ENCODE measurements around the gene NUDT7.

The NUDT7 gene

GRCh38 chr16:77763994-77764393 is 41.7 kb downstream of the NUDT7 start:
- TF ChIP-seq, protein P1, sequence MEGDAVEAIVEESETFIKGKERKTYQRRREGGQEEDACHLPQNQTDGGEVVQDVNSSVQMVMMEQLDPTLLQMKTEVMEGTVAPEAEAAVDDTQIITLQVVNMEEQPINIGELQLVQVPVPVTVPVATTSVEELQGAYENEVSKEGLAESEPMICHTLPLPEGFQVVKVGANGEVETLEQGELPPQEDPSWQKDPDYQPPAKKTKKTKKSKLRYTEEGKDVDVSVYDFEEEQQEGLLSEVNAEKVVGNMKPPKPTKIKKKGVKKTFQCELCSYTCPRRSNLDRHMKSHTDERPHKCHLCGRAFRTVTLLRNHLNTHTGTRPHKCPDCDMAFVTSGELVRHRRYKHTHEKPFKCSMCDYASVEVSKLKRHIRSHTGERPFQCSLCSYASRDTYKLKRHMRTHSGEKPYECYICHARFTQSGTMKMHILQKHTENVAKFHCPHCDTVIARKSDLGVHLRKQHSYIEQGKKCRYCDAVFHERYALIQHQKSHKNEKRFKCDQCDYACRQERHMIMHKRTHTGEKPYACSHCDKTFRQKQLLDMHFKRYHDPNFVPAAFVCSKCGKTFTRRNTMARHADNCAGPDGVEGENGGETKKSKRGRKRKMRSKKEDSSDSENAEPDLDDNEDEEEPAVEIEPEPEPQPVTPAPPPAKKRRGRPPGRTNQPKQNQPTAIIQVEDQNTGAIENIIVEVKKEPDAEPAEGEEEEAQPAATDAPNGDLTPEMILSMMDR (IDR thresholded peaks at IDR 0.05; ENCODE audit: insufficient read depth, low read depth, low read length, missing control alignments), result no peak

GRCh38 chr16:77767211-77767610 is 44.9 kb downstream of the NUDT7 start:
- TF ChIP-seq, protein P1 (IDR thresholded peaks at IDR 0.05; ENCODE audit: insufficient read depth, low read depth, low read length, missing control alignments), result no peak
- DNase-seq (ENCODE audit: low read depth), result no peak
- H3K4me3 ChIP-seq (ENCODE audit: low read depth, low read length), result no peak overlapping the region

More at GRCh38 chr16:77763994-77764393, 41.7 kb downstream of the NUDT7 start:
- H3K4me3 ChIP-seq (ENCODE audit: low read depth, low read length), result no peak overlapping the region
- no peak for DNase-seq (ENCODE audit: low read depth)

DNA sequence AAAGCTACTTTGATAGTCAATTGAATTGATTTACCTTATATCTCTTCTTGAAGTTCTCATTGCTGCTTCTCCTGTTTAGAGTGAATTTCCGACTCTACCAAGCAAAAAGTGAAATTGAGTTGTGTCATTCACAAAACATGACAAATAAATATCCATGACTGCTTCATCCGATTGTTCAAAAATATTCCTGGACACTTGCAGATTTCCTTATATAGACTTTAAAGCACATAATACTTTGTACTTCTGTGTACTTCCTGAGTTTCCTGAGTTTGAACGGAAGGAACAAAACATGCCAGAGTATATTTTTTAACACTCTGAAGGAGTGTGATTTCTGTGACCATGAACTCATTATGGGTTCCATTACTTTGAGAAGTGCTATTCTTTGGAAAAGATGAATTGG is 45.5 kb downstream of the NUDT7 start:
- TF ChIP-seq, protein P1 (IDR thresholded peaks at IDR 0.05; ENCODE audit: insufficient read depth, low read depth, low read length, missing control alignments), result no peak
- no peak for DNase-seq (ENCODE audit: low read depth)
- no peak overlapping the region for H3K4me3 ChIP-seq (ENCODE audit: low read depth, low read length)

GRCh38 chr16:77775911-77776909 is 53.9 kb downstream of the NUDT7 start:
- TF ChIP-seq, protein P1 (IDR thresholded peaks at IDR 0.05; ENCODE audit: insufficient read depth, low read depth, low read length, missing control alignments), result no peak
- no peak overlapping the region for H3K4me3 ChIP-seq (ENCODE audit: low read depth, low read length)
- no peak for DNase-seq (ENCODE audit: low read depth)

DNA sequence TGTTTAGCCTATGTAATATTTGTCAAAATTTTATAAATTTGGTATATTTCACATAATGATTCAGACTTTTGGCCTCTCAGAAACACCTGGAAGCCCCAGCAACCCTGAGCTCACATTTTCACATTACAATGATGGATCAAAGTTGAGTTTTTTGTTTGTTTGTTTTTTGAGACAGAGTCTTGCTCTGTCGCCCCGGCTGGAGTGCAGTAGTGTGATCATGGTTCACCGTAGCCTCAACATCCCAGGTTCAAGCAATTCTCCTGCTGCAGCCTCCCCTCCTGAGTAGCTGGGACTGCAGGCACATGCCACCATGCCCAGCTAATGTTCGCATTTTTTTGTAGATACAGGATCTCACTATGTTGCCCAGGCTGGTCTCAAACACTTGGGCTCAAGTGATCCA is 55.4 kb downstream of the NUDT7 start:
- no peak for DNase-seq (ENCODE audit: low read depth)
- TF ChIP-seq, protein P1 (IDR thresholded peaks at IDR 0.05; ENCODE audit: insufficient read depth, low read depth, low read length, missing control alignments), result no peak
- no peak overlapping the region for H3K4me3 ChIP-seq (ENCODE audit: low read depth, low read length)

DNA sequence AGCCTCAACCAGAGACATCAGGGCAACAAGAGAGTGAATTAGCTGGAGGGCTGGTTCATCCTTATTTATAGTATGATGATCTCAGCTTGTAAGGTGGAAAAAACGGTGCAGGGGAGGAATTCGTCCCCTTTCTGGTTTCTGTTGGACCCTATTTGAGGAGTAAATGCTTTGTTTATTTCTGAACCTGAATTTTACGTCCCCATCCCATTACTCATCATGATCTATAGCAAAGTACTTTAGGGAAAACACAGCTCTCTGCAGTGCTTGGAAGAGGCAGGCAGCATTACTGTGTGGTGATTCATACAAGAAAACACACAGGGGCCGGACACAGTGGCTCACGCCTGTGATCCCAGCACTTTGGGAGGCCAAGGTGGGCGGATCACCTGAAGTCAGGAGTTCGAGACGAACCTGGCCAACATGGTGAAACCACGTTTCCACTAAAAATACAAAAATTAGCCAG is 58.1 kb downstream of the NUDT7 start:
- no peak for DNase-seq (ENCODE audit: low read depth)
- H3K4me3 ChIP-seq (ENCODE audit: low read depth, low read length), result no peak overlapping the region
- TF ChIP-seq, protein P1 (IDR thresholded peaks at IDR 0.05; ENCODE audit: insufficient read depth, low read depth, low read length, missing control alignments), result no peak
